ENCODE results near the gene RP9.

Gene RP9

DNA sequence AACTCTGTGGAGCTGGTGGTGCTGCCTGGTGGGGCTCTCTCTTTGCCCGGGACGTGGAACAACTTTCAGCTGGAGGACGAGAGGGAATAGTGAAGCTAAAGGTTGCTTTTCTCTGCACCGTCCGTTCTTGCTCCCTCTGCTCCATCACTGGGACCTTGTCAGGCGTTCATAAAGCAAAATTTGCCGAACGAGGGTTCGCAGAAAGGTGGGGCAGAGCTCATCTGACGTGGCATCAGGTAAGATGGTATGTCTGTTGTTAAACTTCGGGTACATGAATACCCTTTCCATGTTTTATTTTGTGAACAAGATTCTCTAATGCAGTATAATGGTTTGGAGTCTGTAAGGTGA, 20.6 kb upstream of the RP9 start:
- TF ChIP-seq ZNF777 (tag by site-specific recombination; IDR thresholded peaks at IDR 0.05; ENCODE audit: borderline replicate concordance) (0 out of 2 replicates have a peak, but pooled peaks have one; percentile 3), ZNF768 (tag by site-specific recombination; IDR thresholded peaks at IDR 0.05) (no peak)
- Histone ChIP-seq H3K4me3 (ENCODE audit: low read depth, low read length) (peak overlapping the region; percentile 95), H3K9me3 (ENCODE audit: control insufficient read depth, insufficient read depth, low read depth, low read length) (no peaks in the 10 kb centered on the region), H3K4me1 (ENCODE audit: control insufficient read depth, insufficient read depth, low read length) (peaks cover 4% of the 10 kb centered on the region; the same call in 1 of the 2 replicates), H3K36me3 (ENCODE audit: control insufficient read depth in 2 of 2, insufficient read depth in 1 of 2, low read length in 2 of 2) (no peaks in the 10 kb centered on the region), H3K27ac (ENCODE audit: extremely low read depth, low read depth, low read length) (peak overlapping the region; percentile 82; the same call in 1 of the 2 replicates)
- CTCF ChIA-PET = interaction anchor here (0.6 kb wide), 1 partner anchor 329 kb away, joined by 3 read pairs; no protein-coding TSS in a partner anchor
- POLR2A ChIA-PET = interaction anchor here (0.6 to 1.6 kb wide), 3 partner anchors 22 to 929 kb away, joined by 3 to 5 read pairs (median 4); partner anchors contain the start of gene NT5C3A

DNA sequence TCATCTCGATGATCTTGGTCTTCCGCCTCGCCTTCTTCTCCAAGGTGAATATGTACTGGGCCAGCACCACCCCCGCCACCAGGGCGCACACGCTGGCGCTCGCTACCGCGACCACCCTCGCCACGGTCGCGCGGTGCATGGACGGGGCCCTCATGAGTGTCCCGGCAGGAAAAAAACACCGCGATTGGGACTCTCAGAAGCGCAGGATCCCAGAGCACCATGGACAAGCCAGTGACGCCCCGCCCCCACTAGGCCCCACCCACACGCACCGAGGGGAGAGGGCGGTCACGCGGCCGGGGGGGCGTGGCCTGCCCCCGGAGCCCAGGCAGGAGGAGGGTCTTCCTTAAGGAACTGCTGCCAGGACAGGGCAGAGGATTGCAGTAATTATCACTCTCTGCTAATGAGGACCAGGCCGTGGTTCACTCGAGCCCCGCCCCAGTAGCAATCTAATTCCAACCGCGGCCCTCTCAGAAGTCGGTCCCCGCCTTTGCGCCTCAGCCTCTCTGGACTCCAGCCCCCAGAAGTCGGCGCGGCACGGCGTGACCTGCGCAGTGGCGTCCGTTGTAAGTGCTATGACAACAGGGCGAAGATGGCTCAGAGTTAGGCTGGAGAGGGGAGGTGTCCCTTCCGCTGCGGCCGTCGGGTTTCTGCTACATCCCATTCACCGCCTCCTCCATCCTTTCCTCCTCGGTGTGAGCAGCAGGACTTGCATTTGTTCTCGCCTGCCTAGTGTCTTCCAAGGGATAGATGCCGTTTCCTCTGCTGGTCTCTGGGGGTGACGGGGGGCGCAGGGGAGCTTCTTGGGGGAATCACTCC, 20.0 kb upstream of the RP9 start, which contains the start of gene BBS9:
TSS of gene BBS9 (plus strand) at position 575 of the 816 bp plus-strand sequence. CDS start 16,689 bp downstream, outside the sequence.
- CTCF ChIA-PET = no interaction called here
- no peaks in the 10 kb centered on the region for H3K9me3 ChIP-seq (ENCODE audit: control insufficient read depth, insufficient read depth, low read depth, low read length)
- POLR2A ChIA-PET = interaction anchor here (1.1 to 1.6 kb wide), 3 partner anchors 21 to 67 kb away, joined by 3 to 4 read pairs (median 4); partner anchors contain the start of gene NT5C3A
- TF ChIP-seq ZFHX2 (tag by site-specific recombination; conservative IDR thresholded peaks at IDR 0.05) (peak; percentile 55), ZNF629 (tag by site-specific recombination; IDR thresholded peaks at IDR 0.05) (peak; percentile 38; the same call in 1 of the 2 replicates), ZNF223 (tag by site-specific recombination; IDR thresholded peaks at IDR 0.05) (no peak), ZBTB20 (tag by site-specific recombination; IDR thresholded peaks at IDR 0.05) (peak; percentile 41; the same call in 1 of the 2 replicates), ZNF660 (tag by site-specific recombination; IDR thresholded peaks at IDR 0.05) (peak; percentile 48; the same call in 1 of the 2 replicates), HOXD13 (CRISPR knock-in tag; IDR thresholded peaks at IDR 0.05; ENCODE audit: borderline replicate concordance) (no peak), KLF16 (tag by site-specific recombination; IDR thresholded peaks at IDR 0.05) (no peak; the same call in 1 of the 2 replicates), ZNF549 (tag by site-specific recombination; IDR thresholded peaks at IDR 0.05) (no peak), ZNF777 (tag by site-specific recombination; IDR thresholded peaks at IDR 0.05; ENCODE audit: borderline replicate concordance) (peak; percentile 86; the same call in 1 of the 2 replicates), ZNF335 (tag by site-specific recombination; conservative IDR thresholded peaks at IDR 0.05) (peak; percentile 71; the same call in 1 of the 2 replicates), ZNF19 (tag by site-specific recombination; IDR thresholded peaks at IDR 0.05; ENCODE audit: low read depth) (no peak), IKZF3 (tag by site-specific recombination; IDR thresholded peaks at IDR 0.05) (peak; percentile 80; the same call in 1 of the 2 replicates), KLF8 (tag by site-specific recombination; IDR thresholded peaks at IDR 0.05) (peak; percentile 74), EGR2 (tag by site-specific recombination; IDR thresholded peaks at IDR 0.05; ENCODE audit: low read depth) (peak; percentile 32; the same call in 1 of the 2 replicates)
- TF ChIP-seq, protein P1, sequence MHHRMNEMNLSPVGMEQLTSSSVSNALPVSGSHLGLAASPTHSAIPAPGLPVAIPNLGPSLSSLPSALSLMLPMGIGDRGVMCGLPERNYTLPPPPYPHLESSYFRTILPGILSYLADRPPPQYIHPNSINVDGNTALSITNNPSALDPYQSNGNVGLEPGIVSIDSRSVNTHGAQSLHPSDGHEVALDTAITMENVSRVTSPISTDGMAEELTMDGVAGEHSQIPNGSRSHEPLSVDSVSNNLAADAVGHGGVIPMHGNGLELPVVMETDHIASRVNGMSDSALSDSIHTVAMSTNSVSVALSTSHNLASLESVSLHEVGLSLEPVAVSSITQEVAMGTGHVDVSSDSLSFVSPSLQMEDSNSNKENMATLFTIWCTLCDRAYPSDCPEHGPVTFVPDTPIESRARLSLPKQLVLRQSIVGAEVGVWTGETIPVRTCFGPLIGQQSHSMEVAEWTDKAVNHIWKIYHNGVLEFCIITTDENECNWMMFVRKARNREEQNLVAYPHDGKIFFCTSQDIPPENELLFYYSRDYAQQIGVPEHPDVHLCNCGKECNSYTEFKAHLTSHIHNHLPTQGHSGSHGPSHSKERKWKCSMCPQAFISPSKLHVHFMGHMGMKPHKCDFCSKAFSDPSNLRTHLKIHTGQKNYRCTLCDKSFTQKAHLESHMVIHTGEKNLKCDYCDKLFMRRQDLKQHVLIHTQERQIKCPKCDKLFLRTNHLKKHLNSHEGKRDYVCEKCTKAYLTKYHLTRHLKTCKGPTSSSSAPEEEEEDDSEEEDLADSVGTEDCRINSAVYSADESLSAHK (tag by site-specific recombination; IDR thresholded peaks at IDR 0.05) = peak; percentile 88
- TF ChIP-seq, protein P2, sequence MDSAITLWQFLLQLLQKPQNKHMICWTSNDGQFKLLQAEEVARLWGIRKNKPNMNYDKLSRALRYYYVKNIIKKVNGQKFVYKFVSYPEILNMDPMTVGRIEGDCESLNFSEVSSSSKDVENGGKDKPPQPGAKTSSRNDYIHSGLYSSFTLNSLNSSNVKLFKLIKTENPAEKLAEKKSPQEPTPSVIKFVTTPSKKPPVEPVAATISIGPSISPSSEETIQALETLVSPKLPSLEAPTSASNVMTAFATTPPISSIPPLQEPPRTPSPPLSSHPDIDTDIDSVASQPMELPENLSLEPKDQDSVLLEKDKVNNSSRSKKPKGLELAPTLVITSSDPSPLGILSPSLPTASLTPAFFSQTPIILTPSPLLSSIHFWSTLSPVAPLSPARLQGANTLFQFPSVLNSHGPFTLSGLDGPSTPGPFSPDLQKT (IDR thresholded peaks at IDR 0.05; ENCODE audit: borderline replicate concordance, low read depth, low read length) = no peak
- TF ChIP-seq, protein P3, sequence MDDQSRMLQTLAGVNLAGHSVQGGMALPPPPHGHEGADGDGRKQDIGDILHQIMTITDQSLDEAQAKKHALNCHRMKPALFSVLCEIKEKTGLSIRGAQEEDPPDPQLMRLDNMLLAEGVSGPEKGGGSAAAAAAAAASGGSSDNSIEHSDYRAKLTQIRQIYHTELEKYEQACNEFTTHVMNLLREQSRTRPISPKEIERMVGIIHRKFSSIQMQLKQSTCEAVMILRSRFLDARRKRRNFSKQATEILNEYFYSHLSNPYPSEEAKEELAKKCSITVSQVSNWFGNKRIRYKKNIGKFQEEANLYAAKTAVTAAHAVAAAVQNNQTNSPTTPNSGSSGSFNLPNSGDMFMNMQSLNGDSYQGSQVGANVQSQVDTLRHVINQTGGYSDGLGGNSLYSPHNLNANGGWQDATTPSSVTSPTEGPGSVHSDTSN (CRISPR knock-in tag; IDR thresholded peaks at IDR 0.05) = 0 out of 2 replicates have a peak, but pooled peaks have one; percentile 25
- TF ChIP-seq, protein P4, sequence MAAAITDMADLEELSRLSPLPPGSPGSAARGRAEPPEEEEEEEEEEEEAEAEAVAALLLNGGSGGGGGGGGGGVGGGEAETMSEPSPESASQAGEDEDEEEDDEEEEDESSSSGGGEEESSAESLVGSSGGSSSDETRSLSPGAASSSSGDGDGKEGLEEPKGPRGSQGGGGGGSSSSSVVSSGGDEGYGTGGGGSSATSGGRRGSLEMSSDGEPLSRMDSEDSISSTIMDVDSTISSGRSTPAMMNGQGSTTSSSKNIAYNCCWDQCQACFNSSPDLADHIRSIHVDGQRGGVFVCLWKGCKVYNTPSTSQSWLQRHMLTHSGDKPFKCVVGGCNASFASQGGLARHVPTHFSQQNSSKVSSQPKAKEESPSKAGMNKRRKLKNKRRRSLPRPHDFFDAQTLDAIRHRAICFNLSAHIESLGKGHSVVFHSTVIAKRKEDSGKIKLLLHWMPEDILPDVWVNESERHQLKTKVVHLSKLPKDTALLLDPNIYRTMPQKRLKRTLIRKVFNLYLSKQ (tag by site-specific recombination; IDR thresholded peaks at IDR 0.05; ENCODE audit: borderline replicate concordance) = no peak
- TF ChIP-seq, protein P5, sequence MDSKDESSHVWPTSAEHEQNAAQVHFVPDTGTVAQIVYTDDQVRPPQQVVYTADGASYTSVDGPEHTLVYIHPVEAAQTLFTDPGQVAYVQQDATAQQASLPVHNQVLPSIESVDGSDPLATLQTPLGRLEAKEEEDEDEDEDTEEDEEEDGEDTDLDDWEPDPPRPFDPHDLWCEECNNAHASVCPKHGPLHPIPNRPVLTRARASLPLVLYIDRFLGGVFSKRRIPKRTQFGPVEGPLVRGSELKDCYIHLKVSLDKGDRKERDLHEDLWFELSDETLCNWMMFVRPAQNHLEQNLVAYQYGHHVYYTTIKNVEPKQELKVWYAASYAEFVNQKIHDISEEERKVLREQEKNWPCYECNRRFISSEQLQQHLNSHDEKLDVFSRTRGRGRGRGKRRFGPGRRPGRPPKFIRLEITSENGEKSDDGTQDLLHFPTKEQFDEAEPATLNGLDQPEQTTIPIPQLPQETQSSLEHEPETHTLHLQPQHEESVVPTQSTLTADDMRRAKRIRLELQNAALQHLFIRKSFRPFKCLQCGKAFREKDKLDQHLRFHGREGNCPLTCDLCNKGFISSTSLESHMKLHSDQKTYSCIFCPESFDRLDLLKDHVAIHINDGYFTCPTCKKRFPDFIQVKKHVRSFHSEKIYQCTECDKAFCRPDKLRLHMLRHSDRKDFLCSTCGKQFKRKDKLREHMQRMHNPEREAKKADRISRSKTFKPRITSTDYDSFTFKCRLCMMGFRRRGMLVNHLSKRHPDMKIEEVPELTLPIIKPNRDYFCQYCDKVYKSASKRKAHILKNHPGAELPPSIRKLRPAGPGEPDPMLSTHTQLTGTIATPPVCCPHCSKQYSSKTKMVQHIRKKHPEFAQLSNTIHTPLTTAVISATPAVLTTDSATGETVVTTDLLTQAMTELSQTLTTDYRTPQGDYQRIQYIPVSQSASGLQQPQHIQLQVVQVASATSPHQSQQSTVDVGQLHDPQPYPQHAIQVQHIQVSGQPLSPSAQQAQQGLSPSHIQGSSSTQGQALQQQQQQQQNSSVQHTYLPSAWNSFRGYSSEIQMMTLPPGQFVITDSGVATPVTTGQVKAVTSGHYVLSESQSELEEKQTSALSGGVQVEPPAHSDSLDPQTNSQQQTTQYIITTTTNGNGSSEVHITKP (tag by site-specific recombination; IDR thresholded peaks at IDR 0.05) = peak; percentile 21; the same call in 1 of the 2 replicates

More for the DNA sequence above, 20.0 kb upstream of the RP9 start, which contains the start of gene BBS9:
- Histone ChIP-seq H3K27ac (ENCODE audit: extremely low read depth, low read depth, low read length) (peak within 1 kb of the TSS; percentile 82), H3K4me1 (ENCODE audit: control insufficient read depth, insufficient read depth, low read length) (peaks cover 4% of the 10 kb centered on the region; the same call in 1 of the 2 replicates), H3K36me3 (ENCODE audit: control insufficient read depth in 2 of 2, insufficient read depth in 1 of 2, low read length in 2 of 2) (no peaks in the 10 kb centered on the region), H3K4me3 (ENCODE audit: low read depth, low read length) (peak within 1 kb of the TSS; percentile 95)

Data from HEK293 (cell line).